Measurements from ENCODE around the gene ADAMTS2. TPM values are rescaled to one million over a fixed set of nuclear protein-coding genes. Genes with fewer than 3 reads are reported as not detected.

ADAMTS2 gene
- total and polyA plus RNA-seq, 2 of the 8 experiments (the other 6 are each of a cell fraction or from before 2014, with no cell fraction given) = 6.6 to 7.3 TPM

- Histone ChIP-seq H2AFZ (ENCODE audit: low read length) (no peak overlapping the region), H3K36me3 (ENCODE audit: control insufficient read depth in 2 of 4, insufficient read depth in 4 of 4, low read length in 3 of 4) (no peaks in the 10 kb centered on the region; a peak in 1 of 8 replicates), H3K14ac (ENCODE audit: insufficient read length) (no peak overlapping the region), H3K4me1 (replicated peaks in 1 of 4; ENCODE audit: control insufficient read depth in 3 of 4, insufficient read depth in 4 of 4, low read length in 3 of 4) (peaks cover 0 to 7% (median 3%) of the 10 kb centered on the region in 4 experiments; a peak in 4 of 7 replicates), H2AK5ac (ENCODE audit: low read depth, low read length) (0 out of 2 replicates have a peak overlapping the region, but pooled peaks have one; percentile 55), H4K8ac (ENCODE audit: extremely low read depth, insufficient read depth, low read length) (no peak overlapping the region), H3K23ac (ENCODE audit: insufficient read length) (no peak overlapping the region), H2BK120ac (replicated peaks; ENCODE audit: low read depth, low read length) (no peak overlapping the region), H2BK12ac (ENCODE audit: low read depth, low read length) (no peak overlapping the region), H3K79me1 (ENCODE audit: low read depth, low read length) (no peaks in the 10 kb centered on the region), H3K79me2 (ENCODE audit: control insufficient read depth in 1 of 2, insufficient read depth in 2 of 2, low read length in 2 of 2) (no peaks in the 10 kb centered on the region), H3K27me3 (replicated peaks in 1 of 4; ENCODE audit: control insufficient read depth in 3 of 4, extremely low read depth in 1 of 4, insufficient read depth in 3 of 4, low read length in 3 of 4) (no peaks in the 10 kb centered on the region), H3K9ac (replicated peaks in 1 of 4; ENCODE audit: extremely low read depth in 1 of 4, low read depth in 3 of 4, low read length in 3 of 4) (no peak overlapping the region), H4K5ac (ENCODE audit: insufficient read length, low read depth, low read length) (no peak overlapping the region), H3K56ac (replicated peaks; ENCODE audit: insufficient read length, low read depth, low read length) (no peak overlapping the region), H3K4me3 (ENCODE audit: extremely low read depth in 1 of 4, insufficient read depth in 2 of 4, low read depth in 3 of 4, low read length in 4 of 4) (no peak overlapping the region), H2BK20ac (ENCODE audit: low read length) (no peak overlapping the region), H3K18ac (ENCODE audit: extremely low read depth, low read length) (no peak overlapping the region), H4K20me1 (replicated peaks in 1 of 2; ENCODE audit: control insufficient read depth in 1 of 2, insufficient read depth in 2 of 2, low read length in 2 of 2) (no peaks in the 10 kb centered on the region), H4K91ac (replicated peaks; ENCODE audit: insufficient read length, low read length) (no peak overlapping the region), H3K27ac (ENCODE audit: low read depth, low read length) (no peak overlapping the region), H2BK5ac (ENCODE audit: low read depth, low read length) (no peak overlapping the region), H3K9me3 (ENCODE audit: insufficient read depth in 2 of 2, low read depth in 1 of 2, low read length in 1 of 2) (peaks cover 4% of the 10 kb centered on the region in 2 experiments; a peak in 1 of 4 replicates), H2BK15ac (ENCODE audit: low read length) (peak overlapping the region; percentile 48), H3K4ac (replicated peaks; ENCODE audit: insufficient read length, low read depth, low read length) (no peak overlapping the region), H3K4me2 (ENCODE audit: insufficient read depth in 1 of 2, low read depth in 2 of 2, low read length in 2 of 2) (no peak overlapping the region), H3K23me2 (ENCODE audit: low read depth, low read length) (peaks cover 2% of the 10 kb centered on the region; the same call in 1 of the 2 replicates)
- FAIRE-seq (no peak), DNase-seq (ENCODE audit: low read depth in 1 of 2, low spot score in 2 of 2) (no peak)
- TF ChIP-seq GABPA (IDR thresholded peaks at IDR 0.05; ENCODE audit: borderline replicate concordance, insufficient read depth, low read length) (no peak), KDM4A (IDR thresholded peaks at IDR 0.05; ENCODE audit: low read depth, low read length, severe bottlenecking) (no peak), EP300 (IDR thresholded peaks at IDR 0.05; ENCODE audit: borderline replicate concordance in 1 of 2, low read depth in 2 of 2, low read length in 2 of 2) (no peak), RXRA (IDR thresholded peaks at IDR 0.05; ENCODE audit: insufficient read depth, low read depth, low read length) (no peak), SP2 (IDR thresholded peaks at IDR 0.05; ENCODE audit: low read length) (no peak), NRF1 (IDR thresholded peaks at IDR 0.05; ENCODE audit: low read depth, low read length) (no peak)
- 86% methylated on average over 15 of the region's 15 CpGs; no CpG with 5 or more reads in 1 of the 2 experiments for WGBS, 2 experiments (ENCODE audit: extremely low coverage in 1 of 2, insufficient coverage in 1 of 2, insufficient read length in 1 of 2, insufficient replicate concordance in 2 of 2, low coverage in 1 of 2, low lambda C conversion rate in 2 of 2, missing lambda C conversion rate in 1 of 2)
- ChIA-PET CTCF (ENCODE audit: partially characterized antibody) (interaction anchor here (2.5 kb wide), 1 partner anchor 13 kb away, joined by 6 read pairs; no protein-coding TSS in a partner anchor), POLR2A (ENCODE audit: partially characterized antibody) (no interaction called here)
Measured at GRCh38 chr5:179241175-179241574, 104.1 kb downstream of the ADAMTS2 start.
